ENCODE data around the gene SIPA1L3.

The SIPA1L3 gene

DNA sequence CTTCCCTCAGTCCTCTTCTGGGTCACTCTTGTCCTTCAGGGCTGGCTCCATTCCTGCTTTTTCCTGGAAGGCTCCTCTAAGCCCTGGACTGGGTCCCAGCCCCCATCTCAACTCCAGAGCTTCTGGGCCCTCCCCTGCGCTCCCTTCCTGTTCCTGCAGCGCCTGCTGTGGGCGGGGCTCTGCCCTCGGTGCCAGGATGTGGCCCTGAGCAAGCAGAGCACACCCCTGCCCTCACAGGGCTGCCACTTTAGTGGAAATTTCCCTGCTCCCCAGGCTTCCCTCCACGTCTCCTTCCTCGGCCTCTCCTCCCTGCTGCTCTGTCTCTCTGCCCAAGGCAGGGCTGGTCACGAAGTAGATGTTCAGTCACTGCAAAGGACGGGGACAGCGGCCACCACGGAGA is 288.2 kb downstream of the SIPA1L3 start:
- no peak for DNase-seq (ENCODE audit: low spot score)

DNA sequence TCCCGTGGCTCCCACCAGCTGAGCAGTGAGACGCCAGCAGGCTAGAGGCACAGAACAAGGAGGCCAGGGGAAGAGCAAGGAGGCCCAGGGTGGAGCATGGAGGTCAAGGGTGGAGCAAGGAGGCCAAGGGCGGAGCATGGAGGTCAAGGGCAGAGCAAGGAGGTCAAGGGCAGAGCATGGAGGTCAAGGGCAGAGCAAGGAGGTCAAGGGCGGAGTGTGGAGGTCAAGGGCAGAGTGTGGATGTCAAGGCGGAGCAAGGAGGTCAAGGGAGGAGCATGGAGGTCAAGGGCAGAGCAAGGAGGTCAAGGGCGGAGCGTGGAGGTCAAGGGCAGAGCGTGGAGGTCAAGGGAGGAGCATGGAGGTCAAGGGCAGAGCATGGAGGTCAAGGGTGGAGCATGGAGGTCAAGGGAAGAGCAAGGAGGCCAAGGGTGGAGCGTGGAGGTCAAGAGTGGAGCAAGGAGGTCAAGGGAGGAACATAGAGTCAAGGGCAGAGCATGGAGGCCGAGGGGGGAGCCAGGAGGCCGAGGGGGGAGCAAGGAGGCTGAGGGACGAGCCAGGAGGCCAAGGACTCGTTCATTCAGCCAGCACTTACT is 289.3 kb downstream of the SIPA1L3 start:
- DNase-seq (ENCODE audit: low spot score), result no peak

DNA sequence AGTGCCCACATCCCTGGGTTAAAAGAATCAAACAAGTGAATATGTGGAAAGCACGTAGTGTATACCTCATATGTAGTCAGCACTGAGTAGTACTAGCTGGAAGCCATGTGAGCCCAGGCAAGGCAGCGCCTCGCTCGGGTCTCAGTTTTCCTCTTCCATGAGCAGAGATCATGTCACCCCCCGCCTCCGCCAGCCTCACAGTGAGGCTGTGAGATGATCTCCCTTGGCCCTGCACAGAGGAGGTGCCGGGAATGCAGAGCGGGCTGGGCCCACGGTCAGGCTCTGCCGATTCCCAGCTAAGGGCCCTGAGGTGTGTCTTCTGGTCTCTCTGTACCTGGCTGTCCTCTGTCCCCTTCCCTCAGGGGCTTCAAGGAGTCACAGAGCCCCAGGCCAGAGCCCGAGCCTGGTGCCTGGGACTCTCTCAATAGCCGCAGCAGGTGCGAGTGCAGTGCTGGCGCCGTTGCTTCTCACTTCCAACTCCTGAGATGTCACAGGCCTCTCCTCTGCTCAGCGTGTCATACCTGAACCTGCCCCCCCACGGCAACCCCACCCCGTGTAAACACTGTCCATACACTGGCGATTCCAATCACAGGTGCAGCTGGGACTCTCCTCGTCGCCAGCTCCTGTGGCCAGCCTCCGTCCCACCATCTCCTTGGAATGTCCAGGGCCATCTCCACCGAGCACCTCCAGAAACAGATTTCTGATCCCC is 290.1 kb downstream of the SIPA1L3 start:
- no peak for DNase-seq (ENCODE audit: low spot score)

DNA sequence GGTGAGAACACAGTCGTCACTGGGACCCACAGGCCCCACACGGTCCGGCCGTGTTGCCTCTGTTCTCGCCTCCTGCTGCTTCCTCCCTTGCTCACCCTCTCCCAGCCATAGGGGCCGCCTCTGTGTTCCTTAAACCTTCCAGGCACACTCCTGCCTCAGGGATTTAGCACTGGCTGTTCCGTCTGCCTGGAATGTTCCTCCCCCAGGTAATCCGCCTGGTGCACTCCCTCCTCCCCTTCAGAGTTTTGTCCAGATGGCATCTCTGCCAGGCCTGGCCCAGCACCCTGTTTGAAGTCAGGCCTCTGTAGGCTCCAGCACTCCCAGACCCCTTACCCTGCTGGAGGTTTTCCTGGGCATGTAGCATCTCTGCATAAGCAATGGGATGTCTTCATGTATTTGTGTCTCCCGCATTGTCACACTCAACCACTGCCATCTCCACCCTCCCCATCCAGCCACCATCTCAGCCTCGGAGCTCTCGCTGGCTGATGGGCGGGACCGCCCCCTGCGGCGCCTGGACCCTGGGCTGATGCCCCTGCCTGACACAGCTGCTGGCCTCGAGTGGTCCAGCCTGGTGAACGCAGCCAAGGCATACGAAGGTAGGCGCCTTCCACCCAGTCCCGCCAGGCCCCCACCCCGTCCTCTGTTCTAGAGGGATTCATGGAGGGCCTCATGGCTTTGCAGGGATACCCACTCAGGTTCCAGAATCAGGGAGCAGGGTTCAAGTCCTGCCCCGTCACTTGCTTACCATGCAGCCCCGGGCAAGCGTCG is 291.1 kb downstream of the SIPA1L3 start:
- DNase-seq (ENCODE audit: low spot score), result no peak

DNA sequence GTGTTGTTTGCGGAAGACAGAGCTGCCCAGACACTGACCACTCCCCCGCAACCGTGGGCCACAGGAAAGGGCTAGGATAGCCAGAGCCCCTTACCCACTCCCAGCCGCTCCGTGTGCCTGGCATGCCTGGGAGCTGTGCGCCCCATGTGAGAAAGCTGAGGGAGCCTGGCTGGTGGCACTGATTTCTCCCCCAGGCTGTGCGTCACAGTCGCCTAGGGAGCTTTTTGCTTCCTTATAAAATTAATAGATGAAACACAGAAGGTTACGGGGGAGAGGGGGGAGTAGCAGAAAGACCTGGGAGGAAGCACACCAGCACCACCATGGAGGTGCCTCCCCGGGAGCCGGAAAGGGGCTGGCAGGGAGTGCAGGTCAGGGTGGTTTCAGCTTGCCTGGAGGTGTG is 292.3 kb downstream of the SIPA1L3 start:
- DNase-seq (ENCODE audit: low spot score), result no peak

DNA sequence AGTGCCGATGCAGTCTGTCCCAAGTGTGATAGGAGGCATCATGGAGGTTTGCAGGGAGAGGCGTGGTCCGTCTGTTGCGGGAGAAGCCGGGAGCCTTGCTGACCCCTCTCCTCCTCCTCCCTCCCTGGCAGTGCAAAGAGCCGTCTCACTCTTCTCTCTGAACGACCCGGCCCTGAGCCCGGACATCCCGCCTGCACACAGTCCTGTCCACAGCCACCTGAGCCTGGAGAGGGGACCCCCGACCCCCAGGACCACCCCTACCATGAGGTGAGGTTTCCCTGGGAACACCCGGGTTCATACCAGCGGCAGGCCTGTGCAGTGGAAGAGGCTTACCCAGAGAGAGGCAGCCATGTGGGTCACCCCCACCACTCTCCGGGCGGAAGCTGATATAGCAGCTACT is 294.7 kb downstream of the SIPA1L3 start:
- DNase-seq (ENCODE audit: low spot score), result no peak

DNA sequence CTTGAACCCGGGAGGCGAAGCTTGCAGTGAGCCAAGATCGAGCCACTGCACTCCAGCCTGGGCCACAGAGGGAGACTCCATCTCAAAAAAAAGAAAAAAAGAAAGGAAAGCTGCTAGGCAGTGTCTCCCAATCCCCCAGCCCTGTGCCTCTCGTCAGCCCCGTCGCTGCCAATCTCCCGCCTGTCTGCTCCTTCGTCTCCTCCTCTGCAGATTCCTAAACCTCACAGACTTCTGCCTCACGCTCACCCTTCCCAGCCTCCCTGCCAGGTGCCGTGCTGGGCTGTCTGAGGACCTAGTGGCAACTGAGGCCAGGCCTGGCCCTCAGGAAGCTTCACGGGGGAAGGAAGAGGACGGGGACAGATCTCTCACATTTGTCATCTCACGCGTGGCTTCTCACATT is 295.5 kb downstream of the SIPA1L3 start:
- no peak for DNase-seq (ENCODE audit: low spot score)

DNA sequence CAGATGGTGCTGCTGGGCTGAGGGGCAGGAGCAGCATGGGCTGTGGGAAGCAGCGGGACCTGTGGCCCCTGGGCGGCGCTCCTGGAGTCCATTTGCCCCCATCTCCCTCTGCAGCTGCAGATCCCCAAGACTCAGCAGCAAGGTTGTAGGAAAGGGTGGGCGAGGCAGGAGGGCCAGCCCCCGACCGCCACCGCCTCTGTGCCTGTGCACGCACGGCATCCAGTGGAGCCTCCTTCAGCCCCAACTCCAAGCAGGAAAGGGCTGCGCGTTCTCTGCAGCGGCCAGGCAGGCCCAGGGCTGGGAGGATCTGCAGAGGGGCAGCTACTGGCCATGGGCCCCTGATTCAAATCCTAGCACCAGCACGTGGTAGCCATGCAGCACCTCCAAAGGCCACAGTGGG is 296.2 kb downstream of the SIPA1L3 start:
- no peak for DNase-seq (ENCODE audit: low spot score)

DNA sequence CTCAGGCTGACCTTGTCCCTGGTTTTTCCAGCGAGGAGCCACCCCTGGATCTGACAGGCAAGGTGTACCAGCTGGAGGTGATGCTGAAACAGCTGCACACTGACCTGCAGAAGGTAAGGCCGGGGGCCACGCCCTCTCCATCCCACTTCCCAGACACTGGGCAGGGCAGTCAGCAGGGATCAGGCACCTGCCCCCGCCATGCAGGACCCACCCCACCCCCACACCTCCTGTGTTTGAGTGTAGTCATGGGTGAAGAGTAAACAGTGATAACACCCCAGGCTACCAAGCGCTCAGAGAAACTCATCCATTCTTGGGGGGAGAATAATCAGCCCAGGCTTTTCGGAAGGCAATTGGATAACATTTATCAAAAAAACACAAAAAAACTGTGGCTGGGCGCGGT is 297.1 kb downstream of the SIPA1L3 start:
- DNase-seq (ENCODE audit: low spot score), result no peak

DNA sequence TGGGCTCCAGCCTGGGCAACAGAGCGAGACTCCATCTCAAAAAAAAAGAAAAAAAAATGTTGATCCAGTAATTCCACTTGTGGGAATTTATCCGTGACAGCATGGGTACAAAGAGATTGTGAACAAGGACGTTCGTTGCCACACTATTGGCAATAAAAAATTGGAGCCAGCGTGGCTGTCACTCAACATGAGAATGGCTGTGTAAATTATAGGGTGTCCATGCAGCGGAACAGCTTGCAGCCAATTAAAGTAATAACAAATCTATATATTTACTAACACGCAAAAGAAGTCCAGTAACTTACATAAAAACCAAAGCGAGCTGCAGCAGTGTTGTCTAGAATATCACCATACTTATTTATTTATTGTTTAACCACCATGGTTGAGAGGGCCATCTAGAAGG is 297.7 kb downstream of the SIPA1L3 start:
- DNase-seq (ENCODE audit: low spot score), result no peak

DNA sequence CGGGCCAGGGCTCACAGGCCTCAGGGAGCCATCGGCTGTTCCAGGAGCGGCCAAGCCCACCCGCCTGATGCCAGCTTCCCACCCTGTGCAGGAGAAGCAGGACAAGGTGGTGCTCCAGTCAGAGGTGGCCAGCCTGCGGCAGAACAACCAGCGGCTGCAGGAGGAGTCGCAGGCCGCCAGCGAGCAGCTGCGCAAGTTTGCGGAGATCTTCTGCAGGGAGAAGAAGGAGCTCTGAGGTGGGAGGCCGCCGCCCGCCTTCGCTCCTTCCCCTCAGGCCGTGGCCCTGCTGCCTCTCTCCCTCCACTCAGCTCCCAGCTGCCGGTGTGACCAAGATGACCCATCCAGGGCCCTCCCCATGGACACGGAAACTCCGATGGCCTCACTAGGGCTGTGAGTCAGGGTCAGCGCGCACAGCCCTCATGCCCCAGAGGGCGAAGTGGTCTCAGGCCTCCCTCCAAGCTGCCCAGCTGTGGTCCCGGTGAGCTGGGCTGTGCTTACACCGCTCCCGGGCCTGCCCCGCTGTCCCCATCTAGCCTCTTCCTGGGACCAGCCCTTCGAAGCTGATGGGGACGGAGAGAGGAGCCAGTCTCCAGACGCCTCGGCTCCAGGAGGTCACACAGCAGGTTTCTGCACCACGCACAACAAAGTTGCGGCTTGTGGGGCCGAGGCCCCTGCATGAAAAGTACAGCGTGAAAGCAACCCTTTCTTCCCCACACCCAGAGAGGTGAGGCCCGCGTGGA is 299.2 kb downstream of the SIPA1L3 start:
- DNase-seq (ENCODE audit: low spot score), result no peak

DNA sequence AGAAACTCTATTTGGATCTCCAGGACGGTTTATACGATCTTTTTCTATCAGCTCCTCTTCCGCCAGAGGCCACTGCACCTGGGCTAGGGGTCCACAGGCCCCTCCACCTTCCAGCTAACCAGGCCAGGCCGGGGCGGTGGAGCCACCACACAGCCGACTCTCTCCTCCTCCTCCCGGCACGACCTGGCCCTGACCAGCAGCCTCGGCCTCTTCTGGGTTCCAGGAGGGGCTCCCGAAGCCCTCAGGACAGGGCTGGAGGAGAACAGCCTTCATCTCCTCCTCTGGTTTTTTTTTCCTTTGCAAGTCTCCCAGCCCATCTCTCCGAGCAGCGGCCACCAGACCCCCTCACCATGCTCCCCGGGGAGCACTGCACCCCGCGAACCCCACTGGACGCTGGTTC is 299.9 kb downstream of the SIPA1L3 start:
- DNase-seq (ENCODE audit: low spot score), result no peak

DNA sequence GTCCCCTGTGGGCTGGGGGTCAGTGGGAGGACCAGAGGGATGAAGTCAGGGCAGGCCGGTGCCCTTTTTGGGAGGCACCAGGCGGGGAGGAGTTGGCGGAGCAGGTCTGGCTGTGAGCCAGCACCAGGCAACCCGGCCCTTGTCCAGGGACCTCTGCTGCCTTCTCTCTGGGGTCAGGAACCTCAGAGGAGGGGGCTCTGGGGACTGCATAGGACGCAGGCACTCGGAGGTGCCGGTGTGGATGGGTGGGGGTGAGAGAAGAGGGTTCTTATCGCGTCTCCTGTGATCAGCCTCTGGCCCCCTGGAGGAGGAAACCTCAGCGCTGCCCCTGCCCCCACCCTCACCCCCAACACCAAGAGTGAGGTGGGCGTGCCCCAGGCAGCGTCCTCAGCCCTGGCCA is 300.5 kb downstream of the SIPA1L3 start:
- no peak for DNase-seq (ENCODE audit: low spot score)

DNA sequence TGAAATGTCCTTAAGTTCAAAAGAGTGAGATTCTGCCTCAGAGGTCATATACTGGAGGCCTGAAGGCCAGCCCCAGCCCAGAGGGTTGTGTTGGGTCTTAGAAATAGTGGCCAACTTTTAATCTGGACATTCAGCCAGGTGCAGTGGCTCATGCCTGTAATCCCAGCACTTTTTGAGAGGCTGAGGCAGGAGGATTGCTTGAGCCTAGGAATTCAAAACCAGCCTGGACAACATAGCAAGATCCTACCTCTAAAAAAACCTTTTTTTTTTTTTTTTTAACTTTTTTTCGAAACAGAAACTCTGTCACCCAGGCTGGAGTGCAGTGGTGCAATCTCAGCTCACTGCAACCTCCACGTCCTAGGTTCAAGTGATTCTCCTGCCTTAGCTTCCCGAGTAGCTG is 301.6 kb downstream of the SIPA1L3 start:
- DNase-seq (ENCODE audit: low spot score), result no peak

DNA sequence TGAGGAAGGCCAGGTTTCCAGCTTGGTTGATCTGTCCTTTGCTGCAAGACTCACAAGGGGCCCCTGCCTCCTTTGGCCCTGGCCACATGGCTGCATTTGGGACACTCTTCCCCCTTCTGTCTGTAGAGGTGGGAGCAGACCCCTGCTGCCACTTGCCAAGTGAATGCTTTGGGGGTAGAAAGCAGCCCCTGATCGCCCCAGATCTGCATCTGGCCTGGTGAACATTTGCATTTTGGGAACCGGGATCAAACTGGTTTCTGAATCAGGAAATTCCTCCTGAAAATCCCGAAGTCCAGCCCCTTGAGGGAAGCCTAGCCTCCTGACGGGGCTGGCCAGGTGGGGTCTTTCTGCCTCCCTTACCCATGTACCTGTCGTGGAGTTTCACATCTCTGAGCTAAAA is 302.1 kb downstream of the SIPA1L3 start:
- DNase-seq (ENCODE audit: low spot score), result no peak

DNA sequence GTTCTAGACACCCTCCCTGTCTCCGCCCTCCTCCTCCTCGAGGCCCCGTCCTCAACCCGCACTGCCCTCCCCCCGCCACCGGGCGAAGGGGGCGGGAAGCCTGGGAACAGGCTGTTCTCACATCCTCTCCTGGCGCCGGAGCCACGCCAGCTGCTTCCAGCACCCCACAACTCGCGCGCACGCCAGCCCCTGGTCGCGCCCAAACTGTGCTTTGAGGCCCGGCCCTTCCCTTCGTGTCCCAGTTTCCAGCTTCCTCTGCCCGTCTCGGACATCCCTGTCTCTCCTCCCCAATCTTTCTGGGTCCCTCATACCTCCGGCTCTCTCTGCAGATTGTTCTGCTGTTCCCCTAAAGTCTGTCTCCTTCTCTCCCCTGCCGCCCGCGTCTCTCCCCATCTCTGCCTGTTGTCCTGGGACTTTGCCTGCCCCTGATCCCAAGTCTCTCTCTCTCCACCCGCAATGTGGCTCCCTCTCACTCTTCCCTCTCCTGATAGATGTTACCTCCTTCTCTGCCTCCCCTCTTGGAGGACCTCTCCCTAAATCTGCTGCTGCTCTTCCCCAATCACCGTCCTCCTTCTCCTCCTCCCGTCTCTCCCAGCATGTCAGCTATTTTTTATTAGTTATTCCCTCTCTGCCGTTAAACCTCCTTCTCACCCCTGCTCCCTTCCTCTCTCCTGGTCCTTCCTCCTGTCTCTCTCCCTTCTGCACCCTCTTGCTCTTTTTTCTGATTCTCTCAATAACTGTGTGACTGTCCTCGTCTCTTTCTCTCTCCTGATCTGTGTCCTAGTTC is 302.9 kb downstream of the SIPA1L3 start:
- no peak for DNase-seq (ENCODE audit: low spot score)

DNA sequence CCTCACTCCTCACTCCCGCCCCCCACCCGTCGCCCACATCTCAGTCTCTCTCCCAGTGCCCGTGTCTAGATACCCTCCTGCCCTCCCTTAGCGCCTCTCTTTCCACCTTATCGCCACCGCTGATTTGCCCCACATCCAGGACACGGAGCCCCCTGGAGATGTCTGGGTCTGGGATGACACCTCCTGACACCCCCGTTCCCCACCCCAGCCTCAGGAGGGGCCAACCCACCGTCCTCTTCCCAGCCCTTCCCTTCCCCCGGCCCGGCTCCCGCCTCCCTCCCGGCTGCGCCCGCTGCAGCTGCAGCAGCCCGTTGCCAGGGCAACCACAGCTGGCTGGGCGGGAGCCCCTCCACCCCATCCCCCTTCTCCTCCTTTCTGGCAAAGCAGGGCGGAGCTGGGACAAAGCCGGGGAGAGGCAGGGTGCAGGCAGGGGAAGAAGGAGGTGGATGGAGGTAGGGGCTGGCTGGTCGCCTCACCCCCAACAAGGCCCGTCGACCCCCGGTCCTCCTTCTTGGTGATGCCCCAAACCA is 303.5 kb downstream of the SIPA1L3 start:
- DNase-seq (ENCODE audit: low spot score), result no peak

DNA sequence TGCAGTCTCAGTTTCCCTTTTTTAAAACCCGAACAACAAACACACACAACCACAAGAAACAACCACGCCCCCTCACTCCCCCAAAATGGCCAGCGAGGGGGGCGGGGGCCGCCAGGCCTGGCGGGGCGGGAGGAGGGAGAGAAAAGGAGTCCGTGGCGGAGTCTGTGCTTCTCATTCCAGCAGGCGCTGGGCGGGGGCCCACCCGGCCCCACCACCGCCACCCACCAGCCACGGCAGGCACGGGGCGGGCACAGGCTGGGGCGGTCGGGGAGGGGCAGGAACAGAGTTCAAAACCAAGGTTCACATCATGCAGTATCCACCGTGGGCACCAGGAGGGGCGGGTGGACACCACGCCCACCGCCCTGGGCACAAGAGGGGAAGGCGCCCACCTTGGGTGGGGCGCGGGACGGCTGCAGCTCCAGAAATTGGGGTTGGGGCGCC is 304.2 kb downstream of the SIPA1L3 start:
- no peak for DNase-seq (ENCODE audit: low spot score)

DNA sequence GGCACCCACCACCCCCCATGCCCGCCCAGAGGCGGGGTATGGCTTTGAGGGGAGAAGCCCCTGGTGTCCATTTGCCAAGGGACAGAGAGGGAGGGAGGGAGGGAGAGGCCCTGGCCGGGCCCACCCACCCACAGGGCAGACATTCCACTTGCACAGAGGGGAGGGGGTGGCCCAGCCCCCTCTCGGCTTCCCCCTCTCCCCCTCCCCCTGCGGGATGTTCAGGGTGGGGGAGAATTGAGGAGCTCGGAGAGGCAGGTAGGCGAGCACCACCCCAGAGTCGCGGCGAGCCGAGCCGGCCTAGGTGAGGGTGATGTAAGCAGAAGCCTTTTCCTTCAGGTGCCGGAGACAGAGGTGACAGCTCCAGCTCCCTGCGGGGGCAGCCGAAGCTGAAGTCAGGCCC is 304.8 kb downstream of the SIPA1L3 start:
- DNase-seq (ENCODE audit: low spot score), result no peak

DNA sequence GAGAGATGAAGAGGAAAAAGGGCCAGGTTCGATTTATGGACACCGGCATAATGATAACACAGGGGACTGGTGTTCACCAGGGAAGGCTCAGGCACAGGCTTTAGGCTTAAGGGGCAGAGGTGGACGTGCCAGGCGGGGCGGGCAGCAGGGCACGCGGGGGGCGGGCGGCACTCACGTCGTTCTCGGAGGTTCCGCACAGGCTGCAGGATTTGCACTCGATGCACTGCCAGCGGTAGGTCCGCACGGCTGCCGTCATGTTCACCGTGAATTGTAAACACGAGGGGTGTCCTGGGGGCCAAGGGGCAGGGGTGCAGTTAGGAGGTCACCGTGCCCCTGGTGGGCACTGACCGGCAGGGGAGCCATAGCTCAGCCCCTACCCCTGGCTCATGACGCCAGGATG is 306.5 kb downstream of the SIPA1L3 start:
- no peak for DNase-seq (ENCODE audit: low spot score)

DNA sequence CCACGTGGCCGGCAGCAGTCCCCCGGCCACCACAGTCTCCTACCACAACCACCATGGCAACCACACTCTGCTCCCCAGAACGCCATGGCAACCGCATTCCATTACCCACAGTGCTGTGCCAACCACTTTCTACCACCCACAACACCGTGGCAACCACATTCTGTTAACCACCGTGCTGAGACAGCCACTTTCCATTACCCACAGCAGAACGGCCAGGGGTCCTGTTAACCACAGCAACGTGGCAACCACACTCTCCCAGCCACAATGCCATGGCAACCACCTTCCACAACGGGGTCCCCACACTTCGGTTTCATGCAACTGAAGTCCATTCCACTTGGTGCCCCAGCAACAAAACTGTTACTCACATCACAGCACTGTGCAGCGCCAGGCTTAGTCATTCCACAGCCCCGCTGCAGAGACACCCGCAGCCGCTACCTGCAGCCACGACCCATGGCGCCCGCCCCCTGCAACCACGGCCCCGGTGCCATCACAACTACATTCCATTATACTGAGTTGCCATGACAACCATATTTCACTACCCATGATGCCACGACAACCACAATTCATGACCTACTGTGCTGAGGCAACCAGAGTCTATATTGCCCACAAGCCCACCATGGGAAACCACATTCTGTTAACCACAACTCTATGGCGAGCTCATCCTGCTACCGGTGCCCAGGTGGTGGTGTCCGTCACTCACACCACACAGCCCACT is 307.1 kb downstream of the SIPA1L3 start:
- no peak for DNase-seq (ENCODE audit: low spot score)

Measured in hematopoietic multipotent progenitor cell treated with erythropoietin and hydrocortisone succinate and interleukin-3 and kit ligand, for 15 days (in vitro differentiated cells).